HepG2 (cell line): ENCODE measurements around the gene NUBP2. TPM values are rescaled to one million over a fixed set of nuclear protein-coding genes. Genes with fewer than 3 reads are reported as not detected.

Experiments
- ATAC-seq: fragments of 200-7000 bp; cut with Tn5 transposase; 3 replicates; pipeline ENCODE4 v1.9.1; 2020; ENCODE audit warnings: mild to moderate bottlenecking, moderate library complexity
- BruUV-seq: library from RNA; stranded (reverse); fragments of 400-500 nt; replicated peaks from 2 replicates; lab custom pipeline; 2021; lab: Mats Ljungman, UMichigan
- CTCF ChIA-PET: fragments of 300-600 bp; formaldehyde crosslinking; extraction: SDS; loops from one replicate; lab custom pipeline; 2021; ENCODE audit warnings: low total read pairs, inconsistent platforms, low intra/inter-chr PET ratio; lab: Yijun Ruan, JAX
- POLR2A ChIA-PET: fragments of 350-600 bp; sonication (Branson Sonifier 250); formaldehyde crosslinking; loops from one replicate; lab custom pipeline; 2020; ENCODE audit warnings: antibody characterized with exemption, inconsistent platforms; lab: Yijun Ruan, JAX
- DNase-seq: peaks from one replicate; pipeline ENCODE4 v3.0.0-alpha.2; 2015; ENCODE audit warnings: low spot score
- FAIRE-seq: peaks from 3 replicates; lab custom pipeline; 2011; peaks lifted over from hg19 to GRCh38; lab: Jason Lieb, UNC
- H2AFZ ChIP-seq: one replicate; pipeline ENCODE4 v1.6.1; 2011; ENCODE audit warnings: low read length, inconsistent platforms
- H3K27ac ChIP-seq: fragments of 300-600 bp; 3 replicates; pipeline ENCODE4 v1.8.0; 2011; ENCODE audit warnings: mixed run types, mild to moderate bottlenecking, mixed read lengths, low read length, inconsistent platforms; ENCODE audit not compliant: insufficient read depth; ENCODE audit errors: extremely low read length
- H3K27me3 ChIP-seq, 2 experiments: fragments of 200-600 bp in 1 of 2; 2 replicates in 1 of 2; 3 replicates in 1 of 2; pipeline versions ENCODE4 v1.6.0 to v1.8.0; 2011; ENCODE audit warnings: low read length in 2 of 2, mild to moderate bottlenecking in 2 of 2, moderate library complexity in 2 of 2, inconsistent platforms in 1 of 2; ENCODE audit not compliant: insufficient read depth in 2 of 2, control insufficient read depth in 1 of 2
- H3K36me3 ChIP-seq, 2 experiments: fragments of 200-600 bp in 1 of 2; replicated peaks in 1 of 2; 2 replicates in 1 of 2; 3 replicates in 1 of 2; pipeline versions ENCODE4 v1.5.1 to v1.8.0; 2011; ENCODE audit warnings: low read length in 2 of 2, inconsistent platforms in 1 of 2; ENCODE audit not compliant: insufficient read depth in 2 of 2, control insufficient read depth in 1 of 2
- H3K4me1 ChIP-seq: 2 replicates; pipeline ENCODE4 v1.5.1; 2012; ENCODE audit warnings: low read length, inconsistent platforms; ENCODE audit not compliant: insufficient read depth
- H3K4me2 ChIP-seq: 2 replicates; pipeline ENCODE4 v1.6.0; 2011; ENCODE audit warnings: low read depth, low read length, inconsistent platforms
- H3K4me3 ChIP-seq, 3 experiments: fragments of 200-600 bp in 1 of 3; sonication (generic), shearing (Covaris generic) in 1 of 3; replicated peaks in 1 of 3; 2 replicates each; pipeline ENCODE4 v1.5.1; 2011 to 2016; ENCODE audit warnings: low read length in 3 of 3, inconsistent platforms in 2 of 3, low read depth in 2 of 3, mild to moderate bottlenecking in 2 of 3, control low read depth in 1 of 3, mixed read lengths in 1 of 3; ENCODE audit not compliant: insufficient read depth in 1 of 3
- H3K79me2 ChIP-seq: one replicate; pipeline ENCODE4 v1.6.1; 2011; ENCODE audit warnings: low read length, inconsistent platforms; ENCODE audit not compliant: insufficient read depth
- H3K9ac ChIP-seq: 2 replicates; pipeline ENCODE4 v1.6.0; 2011; ENCODE audit warnings: mild to moderate bottlenecking, low read depth, low read length, inconsistent platforms; ENCODE audit not compliant: insufficient read depth
- H3K9me3 ChIP-seq: 2 replicates; pipeline ENCODE4 v1.5.1; 2012; ENCODE audit warnings: mild to moderate bottlenecking, low read length
- H4K20me1 ChIP-seq: 2 replicates; pipeline ENCODE4 v1.6.0; 2011; ENCODE audit warnings: inconsistent platforms, mild to moderate bottlenecking, low read length, moderate library complexity; ENCODE audit not compliant: insufficient read depth
- AGO2 ChIP-seq: fragments of 200-400 bp; formaldehyde crosslinking; optimal IDR thresholded peaks from 2 replicates; pipeline ENCODE3; 2017; ENCODE audit warnings: mild to moderate bottlenecking, low read depth, low read length, moderate library complexity
- ERF ChIP-seq: IDR thresholded peaks from 2 replicates; pipeline ENCODE4 v1.6.1; 2018; ENCODE audit warnings: missing biosample characterization, missing genetic modification reagents
- GTF3A ChIP-seq: sonication (generic); formaldehyde crosslinking; conservative IDR thresholded peaks from 2 replicates; pipeline ENCODE4 v1.4.0; 2020; ENCODE audit warnings: mild to moderate bottlenecking, missing genetic modification reagents
- KDM5B ChIP-seq: sonication (generic); formaldehyde crosslinking; IDR thresholded peaks from 2 replicates; pipeline ENCODE4 v1.4.0; 2020; ENCODE audit warnings: missing genetic modification reagents, mild to moderate bottlenecking, borderline replicate concordance
- TP53 ChIP-seq: sonication (generic); formaldehyde crosslinking; conservative IDR thresholded peaks from 2 replicates; pipeline ENCODE4 v1.4.0; 2020; ENCODE audit warnings: missing genetic modification reagents
- USF2 ChIP-seq, 2 experiments: sonication (generic) in 1 of 2; formaldehyde crosslinking in 1 of 2; IDR thresholded peaks; 2 replicates each; pipeline versions ENCODE4 v1.5.1 to v1.6.1; 2011 to 2020; ENCODE audit warnings: borderline replicate concordance in 1 of 2, low read depth in 1 of 2, low read length in 1 of 2, mild to moderate bottlenecking in 1 of 2, missing genetic modification reagents in 1 of 2, moderate library complexity in 1 of 2
- ZMAT5 ChIP-seq: sonication (generic); formaldehyde crosslinking; IDR thresholded peaks from 2 replicates; pipeline ENCODE4 v1.5.0; 2020; ENCODE audit warnings: mild to moderate bottlenecking, low read depth, missing genetic modification reagents, borderline replicate concordance
- ZNF136 ChIP-seq: sonication (generic); formaldehyde crosslinking; IDR thresholded peaks from 2 replicates; pipeline ENCODE4 v1.8.1; 2022; ENCODE audit warnings: low read depth, mild to moderate bottlenecking, moderate library complexity, missing genetic modification reagents
- ZNF24 ChIP-seq: fragments of 450-650 bp; IDR thresholded peaks from 2 replicates; pipeline ENCODE4 v1.6.1; 2017; ENCODE audit warnings: antibody characterized with exemption, mild to moderate bottlenecking
- ZNF260 ChIP-seq: sonication (generic); formaldehyde crosslinking; IDR thresholded peaks from 2 replicates; pipeline ENCODE4 v1.4.0; 2020; ENCODE audit warnings: missing genetic modification reagents, low read depth, mild to moderate bottlenecking, borderline replicate concordance
- ZNF337 ChIP-seq: sonication (generic); formaldehyde crosslinking; IDR thresholded peaks from 2 replicates; pipeline ENCODE4 v1.5.1; 2020; ENCODE audit warnings: missing genetic modification reagents, low read depth, mild to moderate bottlenecking, borderline replicate concordance
- ZNF530 ChIP-seq: sonication (generic); formaldehyde crosslinking; IDR thresholded peaks from 2 replicates; pipeline ENCODE4 v1.5.0; 2020; ENCODE audit warnings: low read depth, mild to moderate bottlenecking, missing genetic modification reagents
- WGBS: methylation state at CpG from one replicate; pipeline ENCODE4 v1.1.6; 2017; ENCODE audit warnings: low lambda C conversion rate; 5-methylcytosine and 5-hydroxymethylcytosine counted together
- in situ Hi-C: cut with HindIII; loops from 2 replicates; pipeline ENCODE4 v1.10.0; 2017; ENCODE audit warnings: low pct_unique_long_range_greater_than_20kb; ENCODE audit not compliant: extremely low pct_ligation_motif_present
- intact Hi-C: fragments of 100-400 bp; cut with micrococcal nuclease; formaldehyde crosslinking; loops from one replicate; pipeline ENCODE4 v1.10.0; 2022; ENCODE audit not compliant: unreplicated experiment
- polyA plus RNA-seq, 8 experiments: library from polyadenylated mRNA; depleted of rRNA in 3 of 8; stranded (reverse) in 7 of 8; unstranded in 1 of 8; fragments of >200 nt; fragmentation: Illumina TruSeq in 4 of 8; extraction: Trizol in 4 of 8; gene quantifications; 2 replicates each; pipeline versions ENCODE4 v1.2.1 to v1.2.3, GENCODE V29; 2011 to 2016; ENCODE audit warnings: low read depth in 4 of 8, missing spikeins in 1 of 8, mixed read lengths in 1 of 8; ENCODE audit not compliant: insufficient read depth in 1 of 8
- total RNA-seq, 5 experiments: library from RNA; depleted of rRNA; stranded (reverse); fragments of >200 nt; fragmentation: Illumina TruSeq; extraction: Trizol; gene quantifications; 2 replicates each; pipeline ENCODE4 v1.2.3, GENCODE V29; 2016; ENCODE audit warnings: low read depth in 1 of 5
- TF ChIP-seq, protein P1 (sequence below): sonication (generic); formaldehyde crosslinking; IDR thresholded peaks from 2 replicates; pipeline ENCODE4 v1.8.0; 2022; ENCODE audit warnings: mild to moderate bottlenecking, missing genetic modification reagents

Gene NUBP2
- total and polyA plus RNA-seq, 2 of the 13 experiments (the other 11 are each of a cell fraction or from before 2014, with no cell fraction given) = 25.7 to 61.5 TPM

- in situ Hi-C loops = no loop called here
- ChIA-PET CTCF (no interaction called here), POLR2A (no interaction called here)
- Histone ChIP-seq H3K9me3 (no peaks in the 10 kb centered on the region), H3K4me3 (no peak overlapping the region), H4K20me1 (no peaks in the 10 kb centered on the region), H3K9ac (no peak overlapping the region), H2AFZ (no peak overlapping the region), H3K4me1 (no peaks in the 10 kb centered on the region), H3K27ac (no peak overlapping the region), H3K27me3 (no peaks in the 10 kb centered on the region), H3K79me2 (no peaks in the 10 kb centered on the region), H3K36me3 (peaks cover 15 to 57% of the 10 kb centered on the region in 2 experiments; a peak in 4 of 5 replicates), H3K4me2 (no peak overlapping the region)
- no peak for ATAC-seq
- no peak for FAIRE-seq
- BruUV-seq = no TSS peak
- WGBS = 99% methylated on average over 13 of the region's 16 CpGs
- DNase-seq = no peak
- intact Hi-C loops = no loop called here
- TF ChIP-seq KDM5B (CRISPR knock-in tag) (no peak), AGO2 (peak; percentile 26)
Measured at GRCh38 chr16:1751946-1752345, 30.8 kb upstream of the NUBP2 start.

DNA sequence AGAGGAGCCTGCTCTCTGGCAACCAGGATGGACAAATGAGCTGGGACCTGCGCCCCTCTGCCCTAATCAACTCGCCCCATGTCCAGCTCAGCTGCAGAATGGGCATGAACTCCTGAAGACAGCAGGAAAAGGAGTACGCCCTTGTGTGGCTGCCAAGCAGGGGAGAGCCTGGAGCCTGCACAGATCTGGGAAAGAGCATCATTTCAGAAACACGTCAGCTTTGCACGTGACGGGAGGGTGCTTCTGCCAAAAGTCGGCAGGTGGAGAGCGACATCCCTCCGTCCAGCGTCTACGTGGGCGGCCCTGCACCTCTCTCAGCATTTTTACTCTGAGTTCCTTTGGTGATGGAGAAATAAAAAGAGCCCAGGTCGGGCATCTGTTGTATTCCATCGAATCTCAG is 29.9 kb upstream of the NUBP2 start:
- no peak for FAIRE-seq
- WGBS = 98% methylated on average over 14 of the region's 14 CpGs
- CTCF ChIA-PET = no interaction called here
- TF ChIP-seq USF2 (IDR thresholded peaks at IDR 0.05; ENCODE audit: low read depth, low read length) = no peak
- no peak for TF ChIP-seq USF2 (CRISPR knock-in tag; IDR thresholded peaks at IDR 0.05; ENCODE audit: borderline replicate concordance)
- no peak for TF ChIP-seq ZNF530
- TF ChIP-seq, protein P1, sequence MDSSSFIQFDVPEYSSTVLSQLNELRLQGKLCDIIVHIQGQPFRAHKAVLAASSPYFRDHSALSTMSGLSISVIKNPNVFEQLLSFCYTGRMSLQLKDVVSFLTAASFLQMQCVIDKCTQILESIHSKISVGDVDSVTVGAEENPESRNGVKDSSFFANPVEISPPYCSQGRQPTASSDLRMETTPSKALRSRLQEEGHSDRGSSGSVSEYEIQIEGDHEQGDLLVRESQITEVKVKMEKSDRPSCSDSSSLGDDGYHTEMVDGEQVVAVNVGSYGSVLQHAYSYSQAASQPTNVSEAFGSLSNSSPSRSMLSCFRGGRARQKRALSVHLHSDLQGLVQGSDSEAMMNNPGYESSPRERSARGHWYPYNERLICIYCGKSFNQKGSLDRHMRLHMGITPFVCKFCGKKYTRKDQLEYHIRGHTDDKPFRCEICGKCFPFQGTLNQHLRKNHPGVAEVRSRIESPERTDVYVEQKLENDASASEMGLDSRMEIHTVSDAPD (CRISPR knock-in tag) = no peak
- TF ChIP-seq GTF3A (CRISPR knock-in tag) = no peak
- TF ChIP-seq ZNF260 (CRISPR knock-in tag) = no peak
- TF ChIP-seq ZNF337 (CRISPR knock-in tag) = no peak
- TF ChIP-seq TP53 (CRISPR knock-in tag) = no peak
- no peak for TF ChIP-seq ZNF24
- no peak for TF ChIP-seq ERF (CRISPR knock-in tag)
- no peak for TF ChIP-seq ZMAT5 (CRISPR knock-in tag)
- no peak for TF ChIP-seq ZNF136 (CRISPR knock-in tag)

More for the DNA sequence above, 29.9 kb upstream of the NUBP2 start:
- Histone ChIP-seq H3K4me1 (peaks cover 6% of the 10 kb centered on the region), H3K9me3 (no peaks in the 10 kb centered on the region), H3K27ac (no peak overlapping the region), H3K4me3 (no peak overlapping the region), H3K36me3 (peaks cover 15 to 54% of the 10 kb centered on the region in 2 experiments; a peak in 4 of 5 replicates), H3K27me3 (no peaks in the 10 kb centered on the region), H3K9ac (no peak overlapping the region), H3K4me2 (no peak overlapping the region), H4K20me1 (no peaks in the 10 kb centered on the region), H2AFZ (no peak overlapping the region), H3K79me2 (no peaks in the 10 kb centered on the region)
- intact Hi-C loops (no loop called here), in situ Hi-C loops (no loop called here)
- ATAC-seq (no peak), DNase-seq (no peak)
- BruUV-seq = no TSS peak
- POLR2A ChIA-PET = no interaction called here
